HepG2 (cell line): Measurements from ENCODE around the gene CYP2S1. TPM values are rescaled to one million over a fixed set of nuclear protein-coding genes. Genes with fewer than 3 reads are reported as not detected.

Source experiments
- ATAC-seq: fragments of 200-7000 bp; cut with Tn5 transposase; 3 replicates; pipeline ENCODE4 v1.9.1; 2020; ENCODE audit warnings: mild to moderate bottlenecking, moderate library complexity
- BruUV-seq: library from RNA; stranded (reverse); fragments of 400-500 nt; replicated peaks from 2 replicates; lab custom pipeline; 2021; lab: Mats Ljungman, UMichigan
- CTCF ChIA-PET: fragments of 300-600 bp; formaldehyde crosslinking; extraction: SDS; loops from one replicate; lab custom pipeline; 2021; ENCODE audit warnings: low total read pairs, inconsistent platforms, low intra/inter-chr PET ratio; lab: Yijun Ruan, JAX
- POLR2A ChIA-PET: fragments of 350-600 bp; sonication (Branson Sonifier 250); formaldehyde crosslinking; loops from one replicate; lab custom pipeline; 2020; ENCODE audit warnings: antibody characterized with exemption, inconsistent platforms; lab: Yijun Ruan, JAX
- DNase-seq: peaks from one replicate; pipeline ENCODE4 v3.0.0-alpha.2; 2015; ENCODE audit warnings: low spot score
- FAIRE-seq: peaks from 3 replicates; lab custom pipeline; 2011; peaks lifted over from hg19 to GRCh38; lab: Jason Lieb, UNC
- H2AFZ ChIP-seq: one replicate; pipeline ENCODE4 v1.6.1; 2011; ENCODE audit warnings: low read length, inconsistent platforms
- H3K27ac ChIP-seq: fragments of 300-600 bp; 3 replicates; pipeline ENCODE4 v1.8.0; 2011; ENCODE audit warnings: mixed run types, mild to moderate bottlenecking, mixed read lengths, low read length, inconsistent platforms; ENCODE audit not compliant: insufficient read depth; ENCODE audit errors: extremely low read length
- H3K27me3 ChIP-seq, 2 experiments: fragments of 200-600 bp in 1 of 2; 2 replicates in 1 of 2; 3 replicates in 1 of 2; pipeline versions ENCODE4 v1.6.0 to v1.8.0; 2011; ENCODE audit warnings: low read length in 2 of 2, mild to moderate bottlenecking in 2 of 2, moderate library complexity in 2 of 2, inconsistent platforms in 1 of 2; ENCODE audit not compliant: insufficient read depth in 2 of 2, control insufficient read depth in 1 of 2
- H3K36me3 ChIP-seq, 2 experiments: fragments of 200-600 bp in 1 of 2; replicated peaks in 1 of 2; 2 replicates in 1 of 2; 3 replicates in 1 of 2; pipeline versions ENCODE4 v1.5.1 to v1.8.0; 2011; ENCODE audit warnings: low read length in 2 of 2, inconsistent platforms in 1 of 2; ENCODE audit not compliant: insufficient read depth in 2 of 2, control insufficient read depth in 1 of 2
- H3K4me1 ChIP-seq: 2 replicates; pipeline ENCODE4 v1.5.1; 2012; ENCODE audit warnings: low read length, inconsistent platforms; ENCODE audit not compliant: insufficient read depth
- H3K4me2 ChIP-seq: 2 replicates; pipeline ENCODE4 v1.6.0; 2011; ENCODE audit warnings: low read depth, low read length, inconsistent platforms
- H3K4me3 ChIP-seq, 3 experiments: fragments of 200-600 bp in 1 of 3; sonication (generic), shearing (Covaris generic) in 1 of 3; replicated peaks in 1 of 3; 2 replicates each; pipeline ENCODE4 v1.5.1; 2011 to 2016; ENCODE audit warnings: low read length in 3 of 3, inconsistent platforms in 2 of 3, low read depth in 2 of 3, mild to moderate bottlenecking in 2 of 3, control low read depth in 1 of 3, mixed read lengths in 1 of 3; ENCODE audit not compliant: insufficient read depth in 1 of 3
- H3K79me2 ChIP-seq: one replicate; pipeline ENCODE4 v1.6.1; 2011; ENCODE audit warnings: low read length, inconsistent platforms; ENCODE audit not compliant: insufficient read depth
- H3K9ac ChIP-seq: 2 replicates; pipeline ENCODE4 v1.6.0; 2011; ENCODE audit warnings: mild to moderate bottlenecking, low read depth, low read length, inconsistent platforms; ENCODE audit not compliant: insufficient read depth
- H3K9me3 ChIP-seq: 2 replicates; pipeline ENCODE4 v1.5.1; 2012; ENCODE audit warnings: mild to moderate bottlenecking, low read length
- H4K20me1 ChIP-seq: 2 replicates; pipeline ENCODE4 v1.6.0; 2011; ENCODE audit warnings: inconsistent platforms, mild to moderate bottlenecking, low read length, moderate library complexity; ENCODE audit not compliant: insufficient read depth
- CSRNP1 ChIP-seq: sonication (generic); formaldehyde crosslinking; IDR thresholded peaks from 2 replicates; pipeline ENCODE4 v1.8.1; 2023; ENCODE audit warnings: mild to moderate bottlenecking, missing genetic modification reagents
- ELF3 ChIP-seq: IDR thresholded peaks from 2 replicates; pipeline ENCODE4 v1.6.1; 2016; ENCODE audit warnings: missing genetic modification reagents, missing compliant biosample characterization
- MAFF ChIP-seq: IDR thresholded peaks from 2 replicates; pipeline ENCODE4 v1.6.1; 2011; ENCODE audit warnings: low read depth, low read length, improper control_type of control experiment
- PITX1 ChIP-seq: sonication (generic); formaldehyde crosslinking; IDR thresholded peaks from 2 replicates; pipeline ENCODE4 v1.5.1; 2020; ENCODE audit warnings: mild to moderate bottlenecking, missing genetic modification reagents
- RBM22 ChIP-seq: fragments of 200-400 bp; formaldehyde crosslinking; optimal IDR thresholded peaks from 2 replicates; pipeline ENCODE3; 2017; ENCODE audit warnings: mild to moderate bottlenecking, low read length, moderate library complexity
- SAFB2 ChIP-seq: sonication (generic); formaldehyde crosslinking; IDR thresholded peaks from 2 replicates; pipeline ENCODE4 v1.5.1; 2020; ENCODE audit warnings: missing genetic modification reagents, low read depth, mild to moderate bottlenecking, borderline replicate concordance
- THAP11 ChIP-seq: IDR thresholded peaks from 2 replicates; pipeline ENCODE4 v1.6.1; 2016; ENCODE audit warnings: missing biosample characterization, missing genetic modification reagents
- ZC3H4 ChIP-seq: sonication (generic); formaldehyde crosslinking; IDR thresholded peaks from 2 replicates; pipeline ENCODE4 v1.4.0; 2020; ENCODE audit warnings: missing genetic modification reagents, borderline replicate concordance
- ZFP37 ChIP-seq: sonication (generic); formaldehyde crosslinking; IDR thresholded peaks from 2 replicates; pipeline ENCODE4 v1.4.0; 2020; ENCODE audit warnings: missing genetic modification reagents, borderline replicate concordance
- ZNF431 ChIP-seq: sonication (generic); formaldehyde crosslinking; IDR thresholded peaks from 2 replicates; pipeline ENCODE4 v1.9.0; 2022; ENCODE audit warnings: missing genetic modification reagents, low read depth, mild to moderate bottlenecking, borderline replicate concordance
- ZNF546 ChIP-seq: sonication (generic); formaldehyde crosslinking; conservative IDR thresholded peaks from 2 replicates; pipeline ENCODE4 v1.8.1; 2023; ENCODE audit warnings: mild to moderate bottlenecking, missing genetic modification reagents
- ZNF629 ChIP-seq: sonication (generic); formaldehyde crosslinking; conservative IDR thresholded peaks from 2 replicates; pipeline ENCODE4 v1.5.0; 2020; ENCODE audit warnings: missing genetic modification reagents
- WGBS: methylation state at CpG from one replicate; pipeline ENCODE4 v1.1.6; 2017; ENCODE audit warnings: low lambda C conversion rate; 5-methylcytosine and 5-hydroxymethylcytosine counted together
- in situ Hi-C: cut with HindIII; loops from 2 replicates; pipeline ENCODE4 v1.10.0; 2017; ENCODE audit warnings: low pct_unique_long_range_greater_than_20kb; ENCODE audit not compliant: extremely low pct_ligation_motif_present
- intact Hi-C: fragments of 100-400 bp; cut with micrococcal nuclease; formaldehyde crosslinking; loops from one replicate; pipeline ENCODE4 v1.10.0; 2022; ENCODE audit not compliant: unreplicated experiment
- polyA plus RNA-seq, 8 experiments: library from polyadenylated mRNA; depleted of rRNA in 3 of 8; stranded (reverse) in 7 of 8; unstranded in 1 of 8; fragments of >200 nt; fragmentation: Illumina TruSeq in 4 of 8; extraction: Trizol in 4 of 8; gene quantifications; 2 replicates each; pipeline versions ENCODE4 v1.2.1 to v1.2.3, GENCODE V29; 2011 to 2016; ENCODE audit warnings: low read depth in 4 of 8, missing spikeins in 1 of 8, mixed read lengths in 1 of 8; ENCODE audit not compliant: insufficient read depth in 1 of 8
- total RNA-seq, 5 experiments: library from RNA; depleted of rRNA; stranded (reverse); fragments of >200 nt; fragmentation: Illumina TruSeq; extraction: Trizol; gene quantifications; 2 replicates each; pipeline ENCODE4 v1.2.3, GENCODE V29; 2016; ENCODE audit warnings: low read depth in 1 of 5
- TF ChIP-seq, protein P1 (sequence below): IDR thresholded peaks from 2 replicates; pipeline ENCODE4 v1.6.1; 2012; ENCODE audit warnings: low read depth, low read length, improper control_type of control experiment

Gene CYP2S1
- total and polyA plus RNA-seq, 2 of the 13 experiments (the other 11 are each of a cell fraction or from before 2014, with no cell fraction given), result 0.09 to 2.1 TPM

GRCh38 chr19:41230067-41230857 is 37.2 kb downstream of the CYP2S1 start (continued):
- TF ChIP-seq ZNF431 (CRISPR knock-in tag) (no peak), CSRNP1 (CRISPR knock-in tag) (no peak), SAFB2 (no peak), ZC3H4 (CRISPR knock-in tag) (no peak), RBM22 (no peak), PITX1 (no peak), ZFP37 (CRISPR knock-in tag) (no peak), ELF3 (no peak)
- TF ChIP-seq, protein P1, sequence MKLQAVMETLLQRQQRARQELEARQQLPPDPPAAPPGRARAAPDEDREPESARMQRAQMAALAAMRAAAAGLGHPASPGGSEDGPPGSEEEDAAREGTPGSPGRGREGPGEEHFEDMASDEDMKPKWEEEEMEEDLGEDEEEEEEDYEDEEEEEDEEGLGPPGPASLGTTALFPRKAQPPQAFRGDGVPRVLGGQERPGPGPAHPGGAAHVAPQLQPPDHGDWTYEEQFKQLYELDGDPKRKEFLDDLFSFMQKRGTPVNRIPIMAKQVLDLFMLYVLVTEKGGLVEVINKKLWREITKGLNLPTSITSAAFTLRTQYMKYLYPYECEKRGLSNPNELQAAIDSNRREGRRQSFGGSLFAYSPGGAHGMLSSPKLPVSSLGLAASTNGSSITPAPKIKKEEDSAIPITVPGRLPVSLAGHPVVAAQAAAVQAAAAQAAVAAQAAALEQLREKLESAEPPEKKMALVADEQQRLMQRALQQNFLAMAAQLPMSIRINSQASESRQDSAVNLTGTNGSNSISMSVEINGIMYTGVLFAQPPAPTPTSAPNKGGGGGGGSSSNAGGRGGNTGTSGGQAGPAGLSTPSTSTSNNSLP, result no peak

- FAIRE-seq, result no peak
- ChIA-PET POLR2A (no interaction called here), CTCF (no interaction called here)
- Histone ChIP-seq H3K27me3 (no peaks in the 10 kb centered on the region), H3K79me2 (no peaks in the 10 kb centered on the region), H3K36me3 (no peaks in the 10 kb centered on the region), H3K27ac (no peak overlapping the region), H3K4me2 (no peak overlapping the region), H2AFZ (no peak overlapping the region), H4K20me1 (no peaks in the 10 kb centered on the region), H3K9me3 (no peaks in the 10 kb centered on the region), H3K4me3 (no peak overlapping the region), H3K4me1 (peaks cover 14% of the 10 kb centered on the region), H3K9ac (no peak overlapping the region)
- no TSS peak for BruUV-seq
- 96% methylated on average over 8 of the region's 8 CpGs for WGBS
- intact Hi-C loops (no loop called here), in situ Hi-C loops (no loop called here)
- ATAC-seq, result no peak
- TF ChIP-seq ZNF629 (CRISPR knock-in tag) (peak; percentile 72), ZNF546 (CRISPR knock-in tag) (no peak), THAP11 (no peak), MAFF (no peak)
- no peak for DNase-seq
Measured at GRCh38 chr19:41232686-41233085, 39.7 kb downstream of the CYP2S1 start.
